IMR-90 (cell line): ENCODE results near the gene SAMD15. TPM values are rescaled to one million over a fixed set of nuclear protein-coding genes. Genes with fewer than 3 reads are reported as not detected.
"Not testable (repeated sequence)": the region's sequence is repeated elsewhere in the genome, so short reads cannot be mapped to it uniquely, and the experiment has no call there.

ENCODE experiments used
- ATAC-seq: fragments of 200-7000 bp; cut with Tn5 transposase; 2 replicates; pipeline ENCODE4 v1.9.1; 2020; ENCODE audit warnings: low read depth, mild to moderate bottlenecking, moderate library complexity
- BruUV-seq: library from RNA; stranded (reverse); fragments of 400-500 nt; replicated peaks from 2 replicates; lab custom pipeline; 2021; lab: Mats Ljungman, UMichigan
- CTCF ChIA-PET: fragments of 300-600 bp; formaldehyde crosslinking; extraction: SDS; loops from one replicate; lab custom pipeline; 2021; ENCODE audit warnings: antibody characterized with exemption; lab: Yijun Ruan, JAX
- POLR2A ChIA-PET: fragments of 300-600 bp; sonication (Branson Sonifier 250); formaldehyde crosslinking; loops from one replicate; lab custom pipeline; 2022; ENCODE audit warnings: antibody characterized with exemption; ENCODE audit not compliant: unreplicated experiment; lab: Charles Lee
- DNase-seq: peaks from one replicate; pipeline ENCODE4 v3.0.0; 2013
- H2AFZ ChIP-seq: replicated peaks from 2 replicates; pipeline ENCODE3; 2013; ENCODE audit warnings: low read length, mild to moderate bottlenecking; ENCODE audit not compliant: poor library complexity
- H2AK5ac ChIP-seq: 2 replicates; pipeline ENCODE4 v1.6.1; 2013; ENCODE audit warnings: low read depth, low read length, inconsistent platforms
- H2AK9ac ChIP-seq: replicated peaks from 2 replicates; pipeline ENCODE3; 2013; ENCODE audit warnings: mild to moderate bottlenecking, low read depth, low read length, moderate library complexity; ENCODE audit not compliant: poor library complexity
- H2BK120ac ChIP-seq: 2 replicates; pipeline ENCODE4 v1.6.1; 2013; ENCODE audit warnings: low read depth, low read length, inconsistent platforms
- H2BK15ac ChIP-seq: 3 replicates; pipeline ENCODE4 v1.6.1; 2013; ENCODE audit warnings: low read depth, low read length, inconsistent platforms
- H2BK20ac ChIP-seq: 2 replicates; pipeline ENCODE4 v1.6.1; 2013; ENCODE audit warnings: low read depth, mild to moderate bottlenecking, inconsistent platforms, low read length, moderate library complexity
- H2BK5ac ChIP-seq: 2 replicates; pipeline ENCODE4 v1.6.1; 2013; ENCODE audit warnings: mild to moderate bottlenecking, low read depth, low read length, inconsistent platforms; ENCODE audit not compliant: poor library complexity, severe bottlenecking
- H3K14ac ChIP-seq: replicated peaks from 2 replicates; pipeline ENCODE4 v1.6.1; 2013; ENCODE audit warnings: low read depth, low read length, inconsistent platforms
- H3K18ac ChIP-seq: 2 replicates; pipeline ENCODE4 v1.6.1; 2013; ENCODE audit warnings: low read depth, low read length, control low read depth
- H3K23ac ChIP-seq: 2 replicates; pipeline ENCODE4 v1.6.1; 2013; ENCODE audit warnings: low read depth, low read length, inconsistent platforms
- H3K27ac ChIP-seq: 2 replicates; pipeline ENCODE4 v1.5.1; 2013; ENCODE audit warnings: mild to moderate bottlenecking, control low read depth, low read length; ENCODE audit not compliant: insufficient read depth
- H3K27me3 ChIP-seq: 2 replicates; pipeline ENCODE4 v1.6.1; 2013; ENCODE audit warnings: low read length; ENCODE audit not compliant: control insufficient read depth, insufficient read depth
- H3K36me3 ChIP-seq: 2 replicates; pipeline ENCODE4 v1.6.1; 2013; ENCODE audit warnings: low read length, mixed read lengths; ENCODE audit not compliant: control insufficient read depth, insufficient read depth
- H3K4ac ChIP-seq: 2 replicates; pipeline ENCODE4 v1.6.1; 2013; ENCODE audit warnings: low read depth, low read length, inconsistent platforms
- H3K4me1 ChIP-seq: 2 replicates; pipeline ENCODE4 v1.6.1; 2013; ENCODE audit warnings: low read length, mixed read lengths; ENCODE audit not compliant: control insufficient read depth, insufficient read depth
- H3K4me2 ChIP-seq: 2 replicates; pipeline ENCODE4 v1.6.1; 2013; ENCODE audit warnings: low read depth, mild to moderate bottlenecking, control low read depth, low read length, moderate library complexity
- H3K4me3 ChIP-seq: 2 replicates; pipeline ENCODE4 v1.5.1; 2013; ENCODE audit warnings: low read depth, mild to moderate bottlenecking, control low read depth, low read length, moderate library complexity; ENCODE audit not compliant: insufficient read depth
- H3K56ac ChIP-seq: 2 replicates; pipeline ENCODE4 v1.6.1; 2013; ENCODE audit warnings: low read length, inconsistent platforms; ENCODE audit not compliant: insufficient read depth; ENCODE audit errors: extremely low read depth
- H3K79me1 ChIP-seq, 2 experiments: 2 replicates each; pipeline ENCODE4 v1.6.1; 2013; ENCODE audit warnings: low read length in 2 of 2, inconsistent platforms in 1 of 2, low read depth in 1 of 2
- H3K9ac ChIP-seq: 2 replicates; pipeline ENCODE4 v1.6.1; 2013; ENCODE audit warnings: low read depth, low read length, control low read depth
- H3K9me1 ChIP-seq: 2 replicates; pipeline ENCODE4 v1.6.1; 2013; ENCODE audit warnings: low read length, inconsistent platforms; ENCODE audit not compliant: insufficient read depth
- H3K9me3 ChIP-seq: 2 replicates; pipeline ENCODE4 v1.6.1; 2013; ENCODE audit warnings: low read length; ENCODE audit not compliant: control insufficient read depth, insufficient read depth
- H4K20me1 ChIP-seq: 2 replicates; pipeline ENCODE4 v1.6.1; 2013; ENCODE audit warnings: low read length, inconsistent platforms; ENCODE audit not compliant: insufficient read depth
- H4K5ac ChIP-seq: 2 replicates; pipeline ENCODE4 v1.6.1; 2013; ENCODE audit warnings: mild to moderate bottlenecking, low read depth, low read length, control low read depth
- H4K8ac ChIP-seq, 2 experiments: 2 replicates each; pipeline ENCODE4 v1.6.1; 2013; ENCODE audit warnings: low read depth in 2 of 2, low read length in 2 of 2, control low read depth in 1 of 2, inconsistent platforms in 1 of 2
- H4K91ac ChIP-seq: 2 replicates; pipeline ENCODE4 v1.6.1; 2013; ENCODE audit warnings: low read depth, low read length, inconsistent platforms; ENCODE audit not compliant: insufficient read depth
- CHD1 ChIP-seq: IDR thresholded peaks from 2 replicates; pipeline ENCODE4 v1.6.1; 2012; ENCODE audit warnings: low read depth, low read length, improper control_type of control experiment
- CTCF ChIP-seq: conservative IDR thresholded peaks from 2 replicates; pipeline ENCODE4 v1.5.1; 2012; ENCODE audit warnings: mild to moderate bottlenecking, low read depth, low read length, improper control_type of control experiment
- WGBS, 2 experiments: methylation state at CpG; one replicate each; pipeline versions ENCODE4 v1.1.5 to v1.1.7; 2013; ENCODE audit warnings: missing lambda C conversion rate in 2 of 2; ENCODE audit not compliant: insufficient read length in 1 of 2; ENCODE audit errors: extremely low coverage in 2 of 2; 5-methylcytosine and 5-hydroxymethylcytosine counted together
- dilution Hi-C: fragments of 300-500 bp; cut with HindIII; formaldehyde crosslinking; loops from one replicate; pipeline ENCODE4 v1.14.3; 2018; ENCODE audit warnings: low sequenced_read_pairs; ENCODE audit not compliant: unreplicated experiment
- in situ Hi-C: fragments of 300-500 bp; cut with MboI; formaldehyde crosslinking; loops from 3 replicates; pipeline ENCODE4 v1.14.3; 2019; ENCODE audit warnings: low sequenced_read_pairs, inconsistent platforms, mixed read lengths
- intact Hi-C: fragments of 100-400 bp; cut with micrococcal nuclease; formaldehyde crosslinking; loops from 2 replicates; pipeline ENCODE4 v1.10.0; 2022
- polyA plus RNA-seq, 3 experiments: library from polyadenylated mRNA; depleted of rRNA; stranded (reverse); fragments of >200 nt; gene quantifications; 2 replicates each; pipeline ENCODE4 v1.2.3, GENCODE V29; 2012; ENCODE audit warnings: low replicate concordance in 1 of 3
- total RNA-seq: library from RNA; depleted of rRNA; stranded (reverse); fragments of >200 nt; gene quantifications from 2 replicates; pipeline ENCODE4 v1.2.3, GENCODE V29; 2012

Gene SAMD15
- total and polyA plus RNA-seq, 2 of the 4 experiments (the other 2 are of a cell fraction): 0.68 to 1.3 TPM

GRCh38 chr14:77409131-77409533 lies 32.0 kb downstream of the SAMD15 start:
- Histone ChIP-seq H3K4me1 (no peaks in the 10 kb centered on the region), H2BK15ac (no peak overlapping the region), H3K9me3 (no peaks in the 10 kb centered on the region), H3K4me2 (no peak overlapping the region), H3K14ac (no peak overlapping the region), H3K27ac (no peak overlapping the region), H3K23ac (no peak overlapping the region), H2AK5ac (no peak overlapping the region), H2AK9ac (no peak overlapping the region), H2BK20ac (no peak overlapping the region), H2BK120ac (no peak overlapping the region), H4K5ac (no peak overlapping the region), H2AFZ (no peak overlapping the region), H3K79me1 (no peaks in the 10 kb centered on the region), H4K91ac (no peak overlapping the region), H3K9ac (no peak overlapping the region), H4K20me1 (no peaks in the 10 kb centered on the region), H3K18ac (no peak overlapping the region), H3K36me3 (no peaks in the 10 kb centered on the region), H3K4me3 (no peak overlapping the region), H4K8ac (no peak overlapping the region), H2BK5ac (no peak overlapping the region), H3K9me1 (no peaks in the 10 kb centered on the region), H3K56ac (no peak overlapping the region), H3K4ac (no peak overlapping the region), H3K27me3 (peaks cover 10% of the 10 kb centered on the region)
- intact Hi-C loops (no loop called here), dilution Hi-C loops (no loop called here), in situ Hi-C loops (no loop called here)
- ChIA-PET CTCF (no interaction called here), POLR2A (no interaction called here)
- ATAC-seq (peak; percentile 37; the same call in 1 of the 2 replicates), DNase-seq (no peak)
- TF ChIP-seq CTCF (peak; percentile 11; the same call in 1 of the 2 replicates), CHD1 (no peak)
- no CpG with 5 or more reads among the region's 3 CpGs for WGBS, 2 experiments
- BruUV-seq: no TSS peak

GRCh38 chr14:77415403-77416030 lies 38.3 kb downstream of the SAMD15 start:
- H2BK20ac ChIP-seq, dilution Hi-C loops, H2AK5ac ChIP-seq, H3K27ac ChIP-seq, H3K4ac ChIP-seq, H3K18ac ChIP-seq, H3K4me1 ChIP-seq, BruUV-seq, H2BK5ac ChIP-seq, H3K23ac ChIP-seq, H2BK15ac ChIP-seq, H4K8ac ChIP-seq, H4K20me1 ChIP-seq, H3K4me2 ChIP-seq, H3K14ac ChIP-seq, POLR2A ChIA-PET, H3K9me3 ChIP-seq, H3K36me3 ChIP-seq, H2BK120ac ChIP-seq, in situ Hi-C loops, H2AK9ac ChIP-seq, DNase-seq, H3K79me1 ChIP-seq, H3K4me3 ChIP-seq, H2AFZ ChIP-seq, H4K5ac ChIP-seq, ATAC-seq, H4K91ac ChIP-seq, H3K56ac ChIP-seq, CTCF ChIA-PET, H3K27me3 ChIP-seq, H3K9ac ChIP-seq, intact Hi-C loops, H3K9me1 ChIP-seq: not testable (repeated sequence)
- no CpG with 5 or more reads among the region's 10 CpGs for WGBS, 2 experiments
